GM19468 (cell line): ENCODE results near the gene GRIK3.
"Not testable (repeated sequence)": the region's sequence is repeated elsewhere in the genome, so short reads cannot be mapped to it uniquely, and the experiment has no call there.

Source experiments
- ATAC-seq: cut with Tn5 transposase; IDR thresholded peaks from one replicate; pipeline ENCODE4 v1.9.1; 2021; ENCODE audit warnings: mild to moderate bottlenecking, moderate library complexity, moderate number of reproducible peaks; ENCODE audit not compliant: unreplicated experiment; ENCODE audit errors: extremely low read depth

Gene GRIK3

DNA sequence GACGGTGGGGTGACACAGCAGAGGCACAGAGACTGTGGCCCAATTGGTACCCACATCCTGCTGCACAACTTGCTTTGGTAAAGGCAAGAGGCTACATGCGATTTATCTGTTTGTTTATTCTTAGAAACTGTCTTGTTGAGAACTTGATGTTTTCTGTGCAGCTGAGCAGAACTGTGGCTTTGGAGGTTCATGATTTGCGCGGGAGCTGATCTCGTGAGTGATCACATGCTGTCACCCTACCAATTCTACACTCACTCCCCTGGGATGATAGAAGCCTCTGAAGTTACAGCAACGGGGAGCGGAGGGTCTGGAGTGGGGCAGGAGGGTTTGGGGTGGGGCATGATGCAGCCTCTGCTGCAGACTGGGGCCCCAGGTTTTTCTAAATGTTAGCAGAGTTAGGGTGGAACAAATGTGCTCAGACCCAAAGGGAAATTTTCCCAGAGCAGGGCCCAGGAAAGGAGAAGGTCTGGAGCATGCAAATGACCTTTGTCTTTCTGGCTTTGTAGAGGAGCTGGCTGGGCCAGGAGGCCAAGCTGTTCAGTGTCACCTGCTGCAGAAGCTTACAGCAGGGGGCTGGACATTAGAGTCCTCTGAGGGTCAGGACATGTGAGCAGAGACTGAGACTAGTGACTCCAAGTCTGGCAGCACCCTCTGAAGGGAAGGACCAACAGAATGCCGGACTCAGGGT lies 83.6 kb downstream of the GRIK3 start:
- no peak for ATAC-seq

DNA sequence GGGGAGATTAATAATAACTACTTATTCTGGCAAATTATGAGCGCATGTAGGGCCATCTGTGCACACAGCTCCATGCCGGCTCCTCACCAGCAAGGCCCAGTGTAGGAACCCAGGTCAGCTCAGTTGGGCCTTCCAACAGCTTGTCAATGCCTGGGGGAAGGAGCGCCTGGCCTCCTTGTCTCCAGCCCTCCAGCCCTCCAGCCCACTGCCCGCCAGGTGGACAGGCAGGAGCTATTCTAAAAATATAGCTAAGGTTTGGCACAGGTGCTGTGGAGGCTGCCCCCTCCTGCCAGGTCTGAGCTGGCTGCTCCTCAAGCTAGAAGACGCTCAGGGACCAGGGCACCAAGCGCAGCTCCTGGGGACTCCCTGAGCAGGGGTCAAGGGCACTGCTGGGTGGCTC lies 85.7 kb downstream of the GRIK3 start:
- no peak for ATAC-seq

DNA sequence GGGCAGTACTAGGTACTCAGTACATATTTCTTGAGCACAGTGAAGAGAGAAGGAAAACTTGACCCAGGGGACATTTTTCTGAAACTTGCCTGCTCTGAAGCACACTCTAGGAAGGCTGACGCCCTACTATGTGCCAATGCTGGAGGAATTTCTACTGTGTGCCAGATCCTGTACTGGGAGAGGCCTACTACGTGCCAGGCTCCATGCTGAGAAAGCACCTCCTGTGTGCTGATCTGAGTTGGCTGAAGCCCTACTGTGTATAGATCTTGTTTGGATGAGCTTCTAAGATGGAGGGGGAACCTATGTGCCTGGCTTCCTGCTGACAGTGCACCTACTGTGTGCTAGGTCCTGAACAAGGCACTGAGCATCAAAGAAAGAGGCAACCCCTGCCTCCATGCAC lies 86.2 kb downstream of the GRIK3 start:
- ATAC-seq: no peak

DNA sequence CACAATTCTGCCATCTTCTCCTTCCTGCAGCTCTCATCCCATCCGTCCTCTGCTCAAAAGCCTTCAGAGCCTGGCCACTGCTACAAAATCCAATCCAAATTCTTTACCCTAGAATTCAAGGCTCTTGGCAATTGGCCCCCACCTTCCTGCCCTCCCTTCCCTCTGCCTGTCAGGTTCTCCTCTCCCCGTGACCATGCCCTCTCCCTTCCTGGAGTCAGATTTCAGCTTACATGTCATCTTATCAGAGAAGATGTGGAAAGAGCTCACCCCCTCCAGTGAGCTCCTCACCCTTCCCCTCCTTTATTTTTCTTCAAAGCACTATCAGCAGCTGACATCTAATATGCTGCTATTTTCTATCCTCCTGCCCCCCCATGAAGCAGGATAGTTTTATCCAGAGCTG lies 86.9 kb downstream of the GRIK3 start:
- ATAC-seq: no peak

DNA sequence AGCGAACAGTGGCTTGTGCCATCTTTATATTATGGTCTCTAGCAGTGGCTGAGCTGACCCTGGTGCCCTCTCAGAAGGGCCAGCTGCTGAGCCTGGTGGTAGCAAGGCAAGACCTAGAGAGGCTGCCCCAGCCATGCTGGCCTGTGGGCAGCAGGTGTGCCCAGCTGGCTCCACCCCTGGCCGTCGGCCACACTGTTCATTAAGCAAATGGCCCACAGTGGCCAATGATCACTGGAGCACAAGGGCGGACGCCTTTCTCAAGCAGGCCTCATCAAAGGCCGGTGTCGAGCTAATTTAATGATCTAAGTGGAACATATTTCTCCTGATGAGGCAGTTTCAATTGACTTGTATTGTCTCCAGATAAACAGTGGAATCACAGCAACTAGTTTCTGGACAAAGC lies 89.4 kb downstream of the GRIK3 start:
- no peak for ATAC-seq

DNA sequence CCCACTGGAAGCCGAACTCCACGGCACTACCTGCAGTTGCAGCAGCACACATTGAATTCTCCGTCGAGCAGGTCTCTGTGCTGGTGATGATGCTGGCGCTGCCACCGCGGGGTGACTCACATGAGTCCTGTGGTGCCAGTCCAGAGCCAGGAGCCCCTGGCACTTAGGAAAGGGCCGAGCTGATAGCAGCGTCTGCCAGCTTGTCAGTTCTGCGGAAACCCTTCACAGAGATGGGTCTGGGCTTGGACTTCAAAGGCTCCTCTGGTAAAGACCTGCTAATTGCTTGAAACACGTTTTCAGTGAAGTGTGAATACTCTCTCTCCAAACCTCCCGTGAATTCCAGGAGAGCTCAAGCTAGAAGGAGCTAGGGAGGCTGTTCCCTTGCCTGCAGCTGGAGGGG lies 92.2 kb downstream of the GRIK3 start:
- ATAC-seq: no peak

DNA sequence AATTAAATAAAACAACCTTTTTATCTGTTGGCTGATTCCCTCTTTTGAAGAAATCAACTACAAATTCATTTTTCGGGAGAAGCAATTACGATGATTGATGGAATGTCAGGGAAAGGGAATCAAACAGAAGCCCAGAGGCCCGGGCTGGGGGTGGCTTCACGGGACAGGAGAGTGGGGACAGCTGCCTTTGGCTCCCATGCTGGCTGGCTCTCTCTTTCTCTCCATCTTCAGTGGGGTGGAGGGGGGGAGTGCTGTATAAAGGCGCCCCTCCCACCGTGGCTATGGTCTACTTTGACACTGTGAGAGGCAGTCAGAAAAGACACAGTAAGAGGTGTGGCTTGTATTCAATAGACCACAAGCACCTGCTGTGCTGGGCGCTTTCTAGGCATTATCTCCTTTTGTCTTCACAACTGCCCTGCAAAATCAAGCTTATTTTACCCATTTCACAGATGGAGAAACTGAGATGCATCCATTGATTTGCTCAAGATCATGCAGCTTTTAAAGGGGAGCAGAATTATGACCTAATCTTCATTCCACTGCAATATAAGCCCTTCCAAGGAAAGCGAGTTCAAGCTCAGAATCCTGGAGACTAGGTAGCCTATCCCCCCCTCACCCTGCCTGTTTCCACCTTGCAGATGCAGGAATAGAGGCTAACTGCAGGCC lies 92.9 kb downstream of the GRIK3 start:
- no peak for ATAC-seq

DNA sequence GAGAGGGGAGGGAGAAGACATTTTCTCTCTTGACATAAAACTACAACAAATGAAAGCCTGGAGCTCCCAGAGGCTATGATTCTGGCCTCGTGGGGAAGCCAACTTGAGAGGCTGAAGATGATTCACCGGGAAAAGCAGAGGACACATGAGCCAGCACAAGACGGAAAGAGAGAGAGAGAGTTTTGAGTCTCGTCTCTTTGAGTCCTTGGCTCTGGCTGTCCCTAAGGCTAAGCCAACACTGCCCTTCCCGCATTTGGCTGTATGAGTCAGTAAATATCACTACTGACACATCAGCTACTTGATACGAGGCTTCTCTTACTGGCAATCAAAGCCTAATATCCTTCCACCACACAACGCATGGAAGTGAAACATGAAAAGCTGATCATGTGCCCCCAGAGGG lies 95.5 kb downstream of the GRIK3 start:
- ATAC-seq: no peak

DNA sequence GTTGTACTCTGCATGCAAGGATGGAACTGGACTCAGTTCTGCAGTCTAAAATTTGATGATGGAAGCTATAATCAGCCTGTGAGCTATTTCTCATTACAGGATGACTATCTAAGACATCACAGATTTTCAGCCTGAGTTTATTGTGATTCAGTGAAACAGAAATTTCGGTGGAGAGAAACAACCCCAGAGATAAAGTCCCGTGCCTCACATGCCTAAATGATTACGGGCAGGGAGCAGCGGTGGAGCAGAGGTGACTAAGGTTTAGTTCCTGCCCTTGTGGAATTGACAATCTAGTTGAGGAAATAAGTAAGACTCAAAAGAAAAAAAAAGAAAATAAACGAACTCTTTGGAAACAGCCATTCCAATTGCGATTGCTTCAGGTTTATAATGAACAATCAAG lies 96.9 kb downstream of the GRIK3 start:
- ATAC-seq: no peak

DNA sequence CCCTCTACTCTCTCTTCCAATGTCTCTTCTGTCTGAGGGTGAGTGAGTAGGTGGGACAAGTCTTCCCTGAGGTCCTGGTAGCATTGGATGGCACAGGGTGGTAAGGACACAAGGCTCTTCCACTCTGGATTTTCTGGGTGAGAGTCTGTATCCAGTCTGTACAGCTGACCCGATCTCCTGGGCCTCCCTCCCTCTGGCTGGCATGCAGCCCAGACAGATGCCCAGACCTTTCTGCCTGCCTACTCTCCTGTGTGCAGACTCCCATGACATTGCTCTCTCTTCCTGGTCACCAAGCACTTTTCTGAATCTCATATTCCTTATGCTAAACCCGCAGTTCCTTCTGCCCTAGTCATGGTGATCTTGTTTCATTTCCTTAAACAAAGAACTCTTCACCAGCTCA lies 100.3 kb downstream of the GRIK3 start:
- ATAC-seq: no peak

DNA sequence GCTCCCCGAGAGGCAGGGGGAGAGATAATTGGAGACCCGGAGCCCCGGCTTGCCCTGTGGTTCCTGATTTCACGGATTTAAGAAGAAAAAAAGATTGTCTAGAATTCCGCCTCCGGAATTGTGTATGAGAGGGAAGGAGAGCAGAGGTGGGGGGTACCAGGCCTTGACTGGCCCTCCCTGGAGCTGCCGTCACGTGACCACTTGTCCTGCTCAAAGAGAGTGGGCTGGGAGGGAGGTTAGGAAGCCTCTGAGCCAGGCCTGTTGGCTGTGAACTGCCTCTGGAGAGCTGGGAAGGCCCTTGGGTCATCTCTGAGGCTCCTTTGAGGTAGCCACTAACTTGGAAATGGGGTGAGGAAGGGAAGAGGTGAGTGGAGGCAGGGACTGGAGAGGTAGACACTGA lies 106.5 kb downstream of the GRIK3 start:
- no peak for ATAC-seq

DNA sequence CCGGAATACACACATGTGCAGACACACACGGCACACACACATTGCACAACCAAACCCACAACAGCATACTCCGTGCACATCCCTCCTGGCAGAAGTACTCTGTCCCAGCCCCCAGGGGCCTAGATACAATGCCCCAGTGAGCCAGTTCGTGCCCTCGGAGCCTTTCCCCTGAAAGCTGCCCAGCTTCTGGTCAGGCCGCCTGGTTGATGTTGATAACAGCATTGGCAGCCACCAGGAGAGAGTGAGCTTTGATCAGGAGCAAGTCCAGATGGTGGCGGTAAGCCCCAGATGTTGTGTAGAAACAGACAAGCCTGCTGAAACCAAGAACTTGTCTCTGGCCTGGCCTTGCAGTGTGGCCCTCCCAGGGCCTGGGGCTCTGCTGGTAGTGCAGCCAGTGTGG lies 109.1 kb downstream of the GRIK3 start:
- ATAC-seq: no peak

DNA sequence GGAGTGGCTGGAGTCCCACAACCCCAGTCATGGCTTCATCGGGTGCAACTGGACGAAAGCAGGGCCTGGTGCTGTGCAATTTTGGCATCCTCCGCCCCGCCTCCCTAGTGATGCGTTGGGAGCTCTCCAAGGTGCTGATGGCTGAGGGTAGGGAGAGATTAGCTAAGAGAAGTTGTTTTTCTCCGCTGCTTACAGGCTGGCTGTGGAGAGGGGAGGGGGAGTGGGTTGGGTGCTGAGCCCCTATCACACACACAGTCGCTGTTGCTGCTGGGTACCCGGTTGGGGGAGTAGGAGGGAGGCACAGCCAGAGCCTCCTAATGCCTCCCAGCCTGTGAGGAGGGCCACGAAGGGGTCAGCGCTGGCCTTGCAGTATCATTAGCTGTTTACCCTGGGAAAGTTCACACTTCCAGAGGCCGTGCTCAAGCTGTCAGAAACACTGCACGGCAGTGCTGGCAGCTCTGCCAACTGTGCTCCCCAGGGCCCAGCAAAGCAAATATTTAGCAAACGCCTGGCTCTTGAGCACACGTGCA lies 110.0 kb downstream of the GRIK3 start:
- ATAC-seq: no peak

DNA sequence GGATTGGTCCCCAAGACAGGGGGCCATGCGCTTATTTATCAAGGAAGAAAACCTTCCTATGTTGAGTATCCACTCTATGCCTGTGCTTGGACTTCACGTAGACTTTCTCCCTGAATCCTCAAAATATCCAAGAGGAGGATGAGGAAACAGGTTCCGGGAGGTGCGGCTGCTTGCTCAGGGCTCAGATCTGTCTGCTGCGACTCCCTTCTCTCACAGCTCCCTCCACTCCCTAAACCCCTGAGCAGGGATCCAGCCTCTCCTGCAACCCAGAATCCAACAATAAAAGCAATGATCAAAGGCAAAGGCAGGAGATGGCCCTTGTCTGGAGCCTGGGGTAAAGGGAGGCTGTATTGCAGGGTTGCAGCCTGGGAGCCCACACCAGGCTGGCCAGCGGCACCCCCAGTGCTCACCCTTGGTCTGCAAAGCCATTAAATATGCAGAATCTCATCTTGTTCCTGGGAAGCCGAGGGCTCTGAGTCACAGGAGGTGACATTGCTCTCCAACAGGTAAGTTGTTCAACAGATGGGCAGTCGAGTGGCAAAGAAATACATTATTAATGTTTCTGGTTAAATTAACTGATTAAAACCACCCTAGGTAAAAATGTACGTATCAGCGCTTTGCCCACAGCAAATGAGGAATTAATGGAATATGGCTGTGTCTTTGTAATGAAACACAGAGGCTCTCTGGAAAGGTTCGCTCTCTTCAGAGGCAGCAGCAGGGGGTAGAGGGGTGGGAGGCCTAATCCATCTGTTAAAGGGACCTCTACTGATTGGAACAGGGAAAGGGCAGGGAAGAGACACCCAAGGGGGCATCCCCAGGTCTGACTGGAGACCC lies 111.5 kb downstream of the GRIK3 start:
- ATAC-seq: no peak

DNA sequence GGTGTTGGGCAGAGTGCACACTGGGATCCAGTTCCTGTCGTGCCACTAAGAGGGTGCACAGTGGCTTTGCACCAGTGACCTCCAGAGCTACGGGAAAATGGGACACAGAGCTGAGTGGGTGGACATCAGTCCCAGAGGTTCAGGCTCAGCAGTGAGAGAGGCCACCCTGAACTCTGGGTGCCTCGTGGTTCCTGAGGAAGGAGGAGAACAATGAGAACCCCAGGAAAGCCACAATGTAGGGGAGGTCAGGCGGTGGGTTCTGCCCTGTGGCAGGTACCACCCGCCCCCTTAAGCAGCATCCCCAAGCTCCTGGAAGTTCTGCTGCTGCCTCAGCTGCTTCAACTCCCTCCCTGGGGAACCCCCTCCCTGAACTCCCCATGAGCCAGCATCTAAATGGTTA lies 112.2 kb downstream of the GRIK3 start:
- no peak for ATAC-seq

DNA sequence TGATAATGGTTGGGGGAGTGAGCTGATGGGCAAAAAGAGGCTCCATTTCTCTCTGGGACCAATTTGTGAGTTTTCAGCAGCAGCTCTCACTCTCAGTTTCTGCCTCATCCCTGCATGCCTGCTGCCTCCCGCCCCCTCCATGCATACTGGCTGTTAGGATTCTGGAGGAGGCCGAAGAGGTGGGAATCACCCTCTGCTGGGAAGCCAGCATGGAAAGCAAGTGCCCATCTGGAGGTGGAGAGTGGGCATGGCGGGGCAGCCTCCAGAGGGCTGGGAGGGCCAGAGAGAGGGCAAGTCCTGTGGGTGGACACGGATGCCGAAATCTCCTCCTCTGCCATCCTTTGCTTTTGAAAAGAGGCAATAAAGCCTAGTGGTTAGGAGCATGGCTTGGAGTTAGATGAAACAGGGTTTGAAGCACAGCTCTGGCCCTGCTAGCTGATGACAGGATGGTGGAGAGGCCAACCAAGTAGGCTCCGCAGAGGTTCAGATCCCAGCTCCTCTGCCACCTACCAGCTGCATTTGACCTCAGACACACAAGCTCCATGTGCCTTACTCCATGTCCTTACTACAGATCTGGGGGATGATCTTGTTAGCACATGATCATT lies 113.4 kb downstream of the GRIK3 start:
- no peak for ATAC-seq

DNA sequence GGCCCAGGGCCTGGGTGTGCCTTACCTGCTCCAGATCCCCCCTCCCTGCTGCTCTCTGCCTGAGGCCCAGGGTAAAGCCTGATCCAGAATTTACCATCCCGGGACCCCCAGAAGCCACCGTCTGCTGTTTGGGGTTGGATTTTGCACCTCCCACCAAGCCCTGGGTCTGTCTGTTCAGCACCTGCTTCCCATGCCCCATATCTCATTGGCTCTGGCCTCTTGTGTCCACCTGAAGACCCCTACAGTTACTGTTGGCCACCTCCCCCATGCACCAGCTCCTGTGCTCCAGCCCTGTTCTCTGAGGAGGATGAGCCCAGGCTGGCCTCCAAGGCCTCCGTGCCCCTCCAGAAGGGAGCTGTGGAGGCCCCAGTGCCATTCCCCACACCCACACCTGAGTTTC lies 113.9 kb downstream of the GRIK3 start:
- ATAC-seq: no peak

DNA sequence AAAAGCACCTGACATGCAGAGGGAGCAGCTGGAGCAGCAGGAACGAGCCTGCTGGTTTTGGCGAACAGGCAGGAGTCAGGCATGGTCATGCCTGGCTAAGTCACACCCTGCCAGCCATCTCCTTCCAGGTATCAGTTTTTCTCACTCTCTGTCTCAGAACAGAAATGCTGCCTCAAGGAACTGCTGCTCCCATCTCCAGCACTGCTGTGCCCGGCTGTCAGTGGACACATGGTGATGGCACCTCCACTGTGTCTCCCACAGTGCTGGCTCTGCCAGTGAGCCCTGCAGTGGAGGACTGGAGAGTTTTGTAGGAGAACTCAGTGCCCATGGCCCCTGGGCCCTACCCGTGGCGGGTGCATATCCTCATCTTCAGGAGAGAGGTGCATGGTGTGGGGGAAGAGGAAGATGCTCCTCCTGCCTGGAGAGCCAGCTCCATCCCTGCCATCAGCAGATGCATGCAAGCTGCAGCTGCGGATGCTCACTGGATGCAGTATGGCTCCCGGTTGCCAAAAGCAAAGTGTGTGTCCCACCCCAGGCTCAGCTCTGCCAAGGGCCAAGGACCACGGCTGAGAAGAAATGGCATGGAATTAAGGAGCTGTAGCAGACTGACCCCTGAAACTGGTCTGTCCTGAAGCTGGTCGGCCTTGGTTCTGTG lies 114.7 kb downstream of the GRIK3 start:
- no peak for ATAC-seq

DNA sequence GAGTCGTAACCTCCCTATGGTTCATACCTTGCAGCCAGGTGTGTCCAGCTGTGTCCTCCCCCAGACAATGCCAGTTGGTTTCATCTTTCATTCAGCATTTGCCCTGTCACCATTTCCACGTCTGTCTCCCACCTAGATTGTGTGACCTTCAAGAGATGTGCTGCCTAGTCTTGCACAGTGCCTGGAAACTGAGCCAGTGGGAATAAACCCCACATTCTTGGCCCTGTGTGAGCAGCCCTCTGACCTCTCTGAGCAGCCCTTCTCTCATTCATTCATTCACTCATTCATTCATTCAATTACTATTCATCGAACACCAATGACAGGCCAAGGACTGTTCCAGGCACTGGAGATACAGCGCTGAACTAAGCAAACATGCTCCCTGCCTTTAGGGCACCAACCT lies 115.7 kb downstream of the GRIK3 start:
- ATAC-seq: no peak

DNA sequence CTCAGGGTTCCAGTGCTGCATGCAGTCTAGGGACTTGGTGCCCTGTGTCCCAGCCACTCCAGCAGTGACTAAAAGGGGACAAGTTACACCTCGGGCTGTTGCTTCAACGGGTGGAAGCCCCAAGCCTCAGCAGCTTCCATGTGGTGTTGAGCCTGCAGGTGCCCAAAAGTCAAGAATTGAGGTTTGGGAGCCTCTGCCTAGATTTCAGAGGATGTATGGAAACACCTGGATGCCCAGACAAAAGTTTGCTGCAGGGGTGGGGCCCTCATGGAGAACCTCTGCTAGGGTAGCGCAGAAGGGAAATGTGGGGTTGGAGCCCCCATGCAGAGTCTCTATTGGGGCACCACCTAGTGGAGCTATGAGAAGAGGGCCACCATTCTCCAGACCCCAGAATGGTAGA lies 117.8 kb downstream of the GRIK3 start:
- ATAC-seq: not testable (repeated sequence)
